ENCODE results near the gene ARHGAP5.

DNA sequence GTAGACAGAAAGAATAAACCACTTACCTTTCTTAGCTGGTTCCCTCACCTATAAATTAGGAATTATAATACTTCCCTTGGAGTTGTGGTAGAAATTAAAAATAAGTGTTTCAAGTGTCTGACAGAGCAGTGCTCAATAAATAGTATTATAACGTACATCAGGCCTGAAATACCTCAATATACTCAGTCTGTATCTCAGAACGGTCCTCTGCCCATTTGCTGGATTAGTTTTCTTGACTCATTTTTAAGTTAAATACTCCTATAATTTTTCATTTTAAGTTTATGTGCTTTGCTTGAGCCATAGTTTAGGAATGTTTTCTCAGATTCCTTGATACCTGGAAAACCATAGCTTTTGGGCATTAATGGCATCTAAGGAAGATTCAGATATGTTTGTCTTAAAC lies 22.4 kb downstream of the ARHGAP5 start:
- TF ChIP-seq, protein P1, sequence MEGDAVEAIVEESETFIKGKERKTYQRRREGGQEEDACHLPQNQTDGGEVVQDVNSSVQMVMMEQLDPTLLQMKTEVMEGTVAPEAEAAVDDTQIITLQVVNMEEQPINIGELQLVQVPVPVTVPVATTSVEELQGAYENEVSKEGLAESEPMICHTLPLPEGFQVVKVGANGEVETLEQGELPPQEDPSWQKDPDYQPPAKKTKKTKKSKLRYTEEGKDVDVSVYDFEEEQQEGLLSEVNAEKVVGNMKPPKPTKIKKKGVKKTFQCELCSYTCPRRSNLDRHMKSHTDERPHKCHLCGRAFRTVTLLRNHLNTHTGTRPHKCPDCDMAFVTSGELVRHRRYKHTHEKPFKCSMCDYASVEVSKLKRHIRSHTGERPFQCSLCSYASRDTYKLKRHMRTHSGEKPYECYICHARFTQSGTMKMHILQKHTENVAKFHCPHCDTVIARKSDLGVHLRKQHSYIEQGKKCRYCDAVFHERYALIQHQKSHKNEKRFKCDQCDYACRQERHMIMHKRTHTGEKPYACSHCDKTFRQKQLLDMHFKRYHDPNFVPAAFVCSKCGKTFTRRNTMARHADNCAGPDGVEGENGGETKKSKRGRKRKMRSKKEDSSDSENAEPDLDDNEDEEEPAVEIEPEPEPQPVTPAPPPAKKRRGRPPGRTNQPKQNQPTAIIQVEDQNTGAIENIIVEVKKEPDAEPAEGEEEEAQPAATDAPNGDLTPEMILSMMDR (IDR thresholded peaks at IDR 0.05; ENCODE audit: insufficient read depth, low read depth, low read length): no peak
- TF ChIP-seq EZH2 (IDR thresholded peaks at IDR 0.05; ENCODE audit: insufficient read depth, low read length): no peak
